Measurements from ENCODE around the gene YY1.
"Not testable (repeated sequence)": the region's sequence is repeated elsewhere in the genome, so short reads cannot be mapped to it uniquely, and the experiment has no call there.

Gene YY1

GRCh38 chr14:100282766-100283419, 43.9 kb downstream of the YY1 start:
- in situ Hi-C loops (cut with MboI; ENCODE audit: low sequenced_read_pairs), result no loop called here

GRCh38 chr14:100283436-100283835, 44.5 kb downstream of the YY1 start:
- in situ Hi-C loops (cut with MboI; ENCODE audit: low sequenced_read_pairs), result not testable (repeated sequence)

DNA sequence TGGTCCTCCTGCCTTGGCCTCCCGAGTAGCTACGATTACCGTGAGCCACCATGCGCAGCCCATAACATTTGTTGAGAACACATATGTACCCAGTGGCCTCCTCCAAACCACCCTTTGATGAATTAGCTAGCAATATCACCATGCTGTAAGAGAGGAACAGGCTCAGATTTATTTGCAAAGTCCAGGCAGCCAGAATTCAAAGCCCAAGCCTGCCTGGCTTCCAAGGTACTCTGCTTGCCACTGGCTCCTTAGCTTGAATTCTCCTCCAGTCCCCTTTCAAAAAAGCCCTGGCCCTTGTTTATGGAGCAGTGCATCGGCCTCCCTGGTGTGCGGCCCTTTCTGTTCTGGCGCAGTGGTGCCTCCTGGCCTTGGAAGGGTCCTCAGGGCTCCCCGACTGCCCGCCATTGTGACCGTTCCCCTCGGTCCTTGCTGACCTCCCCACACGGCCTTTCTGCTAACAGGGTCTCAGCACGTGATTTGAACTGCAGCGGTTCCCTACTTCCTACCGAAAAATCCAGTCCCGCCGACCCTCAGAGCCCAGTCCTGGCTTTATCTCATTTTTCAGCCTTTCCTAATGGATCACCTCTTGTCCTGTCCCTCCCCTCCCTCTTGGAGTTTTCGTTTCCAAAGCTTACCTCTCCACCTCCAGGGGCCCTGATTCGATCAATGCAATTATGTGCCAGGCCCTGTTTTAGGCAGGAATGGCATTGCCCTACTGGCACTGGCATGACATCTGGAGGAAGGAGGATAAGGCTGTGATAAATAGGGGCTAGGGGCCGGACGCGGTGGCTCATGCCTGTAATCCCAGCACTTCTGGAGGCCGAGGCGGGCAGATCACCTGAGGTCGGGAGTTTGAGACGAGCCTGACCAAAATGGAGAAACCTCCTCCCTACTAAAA, 45.3 kb downstream of the YY1 start:
- in situ Hi-C loops (cut with MboI; ENCODE audit: low sequenced_read_pairs), result no loop called here

- in situ Hi-C loops (cut with MboI; ENCODE audit: low sequenced_read_pairs), result no loop called here
Measured at GRCh38 chr14:100285021-100285912, 46.3 kb downstream of the YY1 start.

GRCh38 chr14:100285913-100286400, 47.0 kb downstream of the YY1 start:
- in situ Hi-C loops (cut with MboI; ENCODE audit: low sequenced_read_pairs), result no loop called here

DNA sequence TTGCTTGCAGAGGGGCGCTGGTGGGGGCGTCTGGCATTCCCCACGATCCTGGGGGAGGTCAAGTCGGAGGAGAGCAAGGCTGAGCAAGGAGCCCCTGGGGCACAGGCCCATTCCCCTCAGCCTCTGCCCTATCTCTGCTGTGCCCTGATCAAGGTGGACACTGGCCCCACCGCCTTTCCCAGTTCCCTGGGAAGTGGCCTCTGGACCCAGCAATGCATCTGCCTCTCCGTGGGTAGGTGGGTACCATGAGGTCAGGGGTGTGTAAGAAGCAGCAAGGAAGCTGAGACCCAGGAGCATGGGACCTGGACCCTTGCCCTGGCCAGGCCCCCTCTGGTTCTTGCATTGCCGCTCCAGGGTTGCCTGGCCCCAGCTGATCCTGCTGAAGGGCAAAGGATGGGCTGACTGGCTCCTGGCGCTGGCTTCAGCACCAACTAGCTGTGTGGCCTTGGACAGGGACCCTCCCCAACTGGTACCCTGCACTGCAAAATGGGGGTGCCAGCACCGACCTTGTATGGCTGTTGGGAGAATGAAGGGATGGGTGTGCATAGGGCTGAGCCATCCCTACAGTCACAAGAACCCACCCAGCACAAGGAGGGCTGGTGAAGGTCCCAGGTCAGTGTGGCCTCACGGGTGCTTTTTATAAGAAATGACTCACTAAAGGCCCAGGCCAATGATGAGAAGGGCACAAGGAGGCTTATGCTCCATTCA, 47.7 kb downstream of the YY1 start:
- in situ Hi-C loops (cut with MboI; ENCODE audit: low sequenced_read_pairs), result no loop called here

DNA sequence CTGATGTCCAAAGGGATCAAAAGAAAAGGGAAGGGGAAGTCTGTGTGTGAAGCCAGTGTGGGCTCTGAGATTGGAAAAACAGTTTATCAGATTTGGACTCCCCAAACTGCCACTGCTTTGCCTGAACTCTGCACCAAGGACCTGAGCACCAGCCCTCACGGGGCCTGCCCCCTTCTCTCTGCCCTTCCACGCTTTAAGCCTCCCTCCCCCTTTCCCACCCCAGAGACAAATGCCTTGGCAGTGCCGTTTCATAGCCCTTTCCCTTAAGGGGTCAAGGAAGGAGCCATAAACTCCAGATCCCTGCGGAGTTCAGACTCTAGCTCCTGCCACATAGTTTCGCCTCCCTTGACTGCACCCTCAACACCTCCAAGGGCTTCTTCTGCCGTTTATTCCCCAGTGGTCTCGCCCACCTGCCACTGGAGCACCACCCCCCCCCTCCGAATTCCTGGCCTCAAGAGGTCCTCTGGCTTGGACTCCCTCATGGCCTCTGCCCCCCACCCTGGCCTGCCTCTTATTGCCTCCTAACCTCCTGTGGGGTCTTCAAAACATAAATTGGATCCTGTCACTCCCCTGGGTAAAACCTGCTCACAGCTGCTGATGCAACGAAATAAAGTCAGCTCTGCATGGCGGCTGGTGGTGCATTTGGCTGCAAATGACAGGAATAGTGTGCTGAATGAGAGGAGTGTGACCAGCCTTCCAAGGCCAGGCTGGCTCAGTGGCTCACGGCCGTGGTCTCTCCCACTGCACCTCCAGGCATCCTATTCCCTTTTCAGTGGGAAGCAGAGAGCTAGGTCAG, 48.5 kb downstream of the YY1 start:
- in situ Hi-C loops (cut with MboI; ENCODE audit: low sequenced_read_pairs), result no loop called here

DNA sequence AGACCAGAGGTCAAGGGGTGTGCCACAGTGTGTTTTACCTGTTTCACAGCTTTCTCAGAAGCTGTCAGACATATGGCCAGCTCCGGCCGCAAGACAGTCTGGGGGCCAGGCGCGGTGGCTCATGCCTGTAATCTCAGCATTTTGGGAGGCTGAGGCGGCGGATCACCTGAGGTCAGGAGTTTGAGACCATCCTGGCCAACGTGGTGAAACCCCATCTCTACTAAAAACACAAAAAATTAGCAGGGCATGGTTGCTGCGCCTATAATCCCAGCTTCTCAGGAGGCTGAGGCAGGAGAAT, 49.0 kb downstream of the YY1 start:
- in situ Hi-C loops (cut with MboI; ENCODE audit: low sequenced_read_pairs), result not testable (repeated sequence)

- in situ Hi-C loops (cut with MboI; ENCODE audit: low sequenced_read_pairs), result no loop called here
Measured at GRCh38 chr14:100288382-100289185, 49.6 kb downstream of the YY1 start.

GRCh38 chr14:100289916-100290606, 51.1 kb downstream of the YY1 start:
- in situ Hi-C loops (cut with MboI; ENCODE audit: low sequenced_read_pairs), result no loop called here

GRCh38 chr14:100290607-100291304, 51.8 kb downstream of the YY1 start:
- in situ Hi-C loops (cut with MboI; ENCODE audit: low sequenced_read_pairs), result no loop called here

DNA sequence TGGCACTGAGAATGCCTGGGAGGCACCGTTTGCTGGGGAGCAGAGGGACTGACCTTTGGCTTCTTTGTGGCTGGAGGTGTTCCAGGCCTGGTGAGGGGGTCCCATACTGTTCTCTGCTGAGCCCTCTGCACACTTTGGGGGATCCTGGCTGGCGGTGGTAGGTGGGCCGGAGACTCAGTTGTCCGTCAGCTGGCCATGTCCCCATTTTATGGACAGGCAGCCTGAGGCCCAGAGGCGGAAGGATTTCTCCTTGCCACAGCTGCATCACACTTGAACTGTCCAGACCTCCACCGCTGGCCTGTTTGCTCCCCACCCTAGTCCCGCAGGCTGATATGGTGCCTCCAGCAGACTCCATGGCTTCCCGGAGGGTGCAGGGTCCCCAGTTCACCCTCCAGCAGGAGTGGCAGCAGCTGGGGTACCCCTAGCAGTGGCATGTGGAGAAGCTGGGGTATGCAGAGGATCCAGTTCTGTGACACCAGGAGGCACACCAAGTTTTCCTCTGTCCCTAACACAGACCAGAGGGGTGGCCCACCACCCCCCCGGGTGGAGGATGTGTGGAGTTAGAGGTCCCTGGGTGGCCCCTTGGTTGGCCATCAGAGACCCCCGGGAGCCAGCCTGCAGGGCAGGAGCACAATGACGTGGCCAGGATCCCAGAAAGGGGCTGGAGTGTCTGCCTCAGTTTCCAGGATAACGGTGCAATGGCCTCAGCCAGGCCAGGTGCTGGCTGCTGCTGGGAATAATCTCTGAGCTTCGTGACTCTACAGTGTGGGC, 52.5 kb downstream of the YY1 start:
- in situ Hi-C loops (cut with MboI; ENCODE audit: low sequenced_read_pairs), result no loop called here

- in situ Hi-C loops (cut with MboI; ENCODE audit: low sequenced_read_pairs), result no loop called here
Measured at GRCh38 chr14:100292301-100292775, 53.4 kb downstream of the YY1 start.

GRCh38 chr14:100292776-100293461, 54.0 kb downstream of the YY1 start:
- in situ Hi-C loops (cut with MboI; ENCODE audit: low sequenced_read_pairs), result no loop called here

DNA sequence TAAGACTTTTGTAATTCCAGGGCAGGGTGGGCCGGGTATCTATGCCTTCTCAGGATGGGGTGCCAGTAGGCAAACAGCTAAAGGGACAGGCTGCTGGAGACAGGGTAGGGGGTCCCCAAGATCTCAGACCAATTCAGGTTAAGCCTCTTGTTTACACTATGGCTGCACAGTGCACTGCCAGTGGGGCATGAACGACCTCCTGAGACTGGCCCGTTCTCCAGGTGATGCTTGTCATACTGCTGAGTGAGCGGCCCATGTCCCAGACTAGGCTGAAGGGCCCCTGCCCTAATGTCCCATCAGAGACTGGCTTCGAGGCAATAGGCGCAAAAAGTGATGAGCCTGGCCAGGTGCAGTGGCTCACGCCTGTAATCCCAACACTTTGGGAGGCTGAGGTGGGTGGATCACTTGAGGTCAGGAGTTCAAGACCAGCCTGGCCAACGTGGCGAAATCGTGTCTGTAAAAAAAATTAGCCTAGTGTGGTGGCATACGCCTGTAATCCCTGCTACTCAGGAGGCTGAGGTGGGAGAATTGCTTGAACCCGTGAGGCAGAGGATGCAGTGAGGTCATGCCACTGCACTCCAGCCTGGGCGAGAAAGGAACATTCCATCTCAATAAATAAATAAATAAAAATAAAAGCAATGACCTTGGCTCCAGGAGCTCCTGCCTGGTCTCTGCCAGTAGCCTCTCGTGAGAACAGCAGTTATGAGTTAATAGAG, 54.7 kb downstream of the YY1 start:
- in situ Hi-C loops (cut with MboI; ENCODE audit: low sequenced_read_pairs), result no loop called here

Data from HL-60/S4 treated with phorbol 12-myristate 13-acetate at 8.2 ng/mL for 4 days and 3 days (cell line).